Measurements from ENCODE around the gene RAP1A. TPM values are rescaled to one million over a fixed set of nuclear protein-coding genes. Genes with fewer than 3 reads are reported as not detected.

Gene RAP1A
- total and polyA plus RNA-seq, 2 experiments from 2014 or later, result 37.6 to 40.0 TPM

GRCh38 chr1:111611986-111612385, 7.6 kb upstream of the RAP1A start:
- in situ Hi-C loops (cut with MboI), result no loop called here
- Histone ChIP-seq H3K9me2 (ENCODE audit: insufficient read depth) (no peaks in the 10 kb centered on the region), H3K4me2 (ENCODE audit: unreplicated experiment) (no peak overlapping the region), H3K79me2 (ENCODE audit: insufficient read depth) (no peaks in the 10 kb centered on the region), H3F3A (ENCODE audit: insufficient read depth) (no peaks in the 10 kb centered on the region), H3K27ac (no peak overlapping the region), H4K20me1 (ENCODE audit: insufficient read depth) (no peaks in the 10 kb centered on the region), H3K9me3 (ENCODE audit: low read depth) (no peaks in the 10 kb centered on the region), H2AFZ (no peak overlapping the region), H3K27me3 (replicated peaks; ENCODE audit: insufficient read depth) (no peaks in the 10 kb centered on the region), H3K4me3 (no peak overlapping the region), H3K9ac (no peak overlapping the region), H3K36me3 (ENCODE audit: low read depth) (no peaks in the 10 kb centered on the region), H3K4me1 (ENCODE audit: insufficient read depth) (no peaks in the 10 kb centered on the region)
- TF ChIP-seq EZH2 (IDR thresholded peaks at IDR 0.05; ENCODE audit: insufficient read depth, poor library complexity, severe bottlenecking) (no peak), EZH2phosphoT487 (IDR thresholded peaks at IDR 0.05; ENCODE audit: insufficient read depth, low read depth) (no peak)
- no peak for DNase-seq
- WGBS, 2 experiments (ENCODE audit: low coverage in 1 of 2, low lambda C conversion rate in 2 of 2, missing lambda C conversion rate in 2 of 2), result 69 to 74% methylated on average over 2 of the region's 2 CpGs

GRCh38 chr1:111615870-111616715, 3.5 kb upstream of the RAP1A start:
- 86 to 89% methylated on average over 3 of the region's 3 CpGs for WGBS, 2 experiments (ENCODE audit: low coverage in 1 of 2, low lambda C conversion rate in 2 of 2, missing lambda C conversion rate in 2 of 2)
- no peak for TF ChIP-seq EZH2 (IDR thresholded peaks at IDR 0.05; ENCODE audit: insufficient read depth, poor library complexity, severe bottlenecking)
- no peak for TF ChIP-seq EZH2phosphoT487 (IDR thresholded peaks at IDR 0.05; ENCODE audit: insufficient read depth, low read depth)
- H3K9me2 ChIP-seq (ENCODE audit: insufficient read depth), result no peaks in the 10 kb centered on the region
- no peak overlapping the region for H3K9ac ChIP-seq
- H3K27me3 ChIP-seq (replicated peaks; ENCODE audit: insufficient read depth), result no peaks in the 10 kb centered on the region
- peaks cover 2% of the 10 kb centered on the region for H3K4me1 ChIP-seq (ENCODE audit: insufficient read depth)
- no peak overlapping the region for H2AFZ ChIP-seq
- in situ Hi-C loops (cut with MboI), result no loop called here
- DNase-seq, result no peak
- peaks cover 10% of the 10 kb centered on the region for H3K79me2 ChIP-seq (ENCODE audit: insufficient read depth)
- H3K4me2 ChIP-seq (ENCODE audit: unreplicated experiment), result no peak overlapping the region
- no peak overlapping the region for H3K4me3 ChIP-seq
- H3F3A ChIP-seq (ENCODE audit: insufficient read depth), result peaks cover 6% of the 10 kb centered on the region
- no peaks in the 10 kb centered on the region for H4K20me1 ChIP-seq (ENCODE audit: insufficient read depth)
- no peaks in the 10 kb centered on the region for H3K36me3 ChIP-seq (ENCODE audit: low read depth)
- no peaks in the 10 kb centered on the region for H3K9me3 ChIP-seq (ENCODE audit: low read depth)
- H3K27ac ChIP-seq, result no peak overlapping the region

- H3F3A ChIP-seq (ENCODE audit: insufficient read depth), result peaks cover 14% of the 10 kb centered on the region
- no peaks in the 10 kb centered on the region for H3K9me2 ChIP-seq (ENCODE audit: insufficient read depth)
- H3K4me3 ChIP-seq, result no peak overlapping the region
Observed at GRCh38 chr1:111618081-111618480, 1.5 kb upstream of the RAP1A start.

GRCh38 chr1:111618961-111619634, 491 bp upstream of the RAP1A start:
- H3K9ac ChIP-seq, result peak overlapping the region; percentile 81
- in situ Hi-C loops (cut with MboI), result no loop called here

More at GRCh38 chr1:111618081-111618480, 1.5 kb upstream of the RAP1A start:
- Histone ChIP-seq H3K4me2 (ENCODE audit: unreplicated experiment) (no peak overlapping the region), H3K9me3 (ENCODE audit: low read depth) (no peaks in the 10 kb centered on the region), H3K36me3 (ENCODE audit: low read depth) (no peaks in the 10 kb centered on the region), H2AFZ (no peak overlapping the region; the same call in 1 of the 2 replicates), H3K4me1 (ENCODE audit: insufficient read depth) (peaks cover 16% of the 10 kb centered on the region), H3K27me3 (replicated peaks; ENCODE audit: insufficient read depth) (no peaks in the 10 kb centered on the region), H3K79me2 (ENCODE audit: insufficient read depth) (peaks cover 29% of the 10 kb centered on the region), H3K9ac (no peak overlapping the region), H3K27ac (no peak overlapping the region), H4K20me1 (ENCODE audit: insufficient read depth) (peaks cover 6% of the 10 kb centered on the region; the same call in 1 of the 2 replicates)
- WGBS, 2 experiments (ENCODE audit: low coverage in 1 of 2, low lambda C conversion rate in 2 of 2, missing lambda C conversion rate in 2 of 2), result 75 to 83% methylated on average over 2 of the region's 2 CpGs
- no peak for DNase-seq
- in situ Hi-C loops (cut with MboI), result no loop called here
- no peak for TF ChIP-seq EZH2 (IDR thresholded peaks at IDR 0.05; ENCODE audit: insufficient read depth, poor library complexity, severe bottlenecking)
- TF ChIP-seq EZH2phosphoT487 (IDR thresholded peaks at IDR 0.05; ENCODE audit: insufficient read depth, low read depth), result no peak

More at GRCh38 chr1:111618961-111619634, 491 bp upstream of the RAP1A start:
- Histone ChIP-seq H3K4me3 (peak overlapping the region; percentile 76), H3F3A (ENCODE audit: insufficient read depth) (peaks cover 14% of the 10 kb centered on the region), H3K36me3 (ENCODE audit: low read depth) (no peaks in the 10 kb centered on the region), H3K9me2 (ENCODE audit: insufficient read depth) (no peaks in the 10 kb centered on the region), H2AFZ (peak overlapping the region; percentile 99), H3K27ac (no peak overlapping the region), H4K20me1 (ENCODE audit: insufficient read depth) (peaks cover 6% of the 10 kb centered on the region; the same call in 1 of the 2 replicates), H3K4me2 (ENCODE audit: unreplicated experiment) (peak overlapping the region; percentile 86), H3K9me3 (ENCODE audit: low read depth) (no peaks in the 10 kb centered on the region), H3K27me3 (replicated peaks; ENCODE audit: insufficient read depth) (no peaks in the 10 kb centered on the region), H3K79me2 (ENCODE audit: insufficient read depth) (peaks cover 40% of the 10 kb centered on the region), H3K4me1 (ENCODE audit: insufficient read depth) (peaks cover 16% of the 10 kb centered on the region)
- TF ChIP-seq EZH2phosphoT487 (IDR thresholded peaks at IDR 0.05; ENCODE audit: insufficient read depth, low read depth), result no peak
- no peak for TF ChIP-seq EZH2 (IDR thresholded peaks at IDR 0.05; ENCODE audit: insufficient read depth, poor library complexity, severe bottlenecking)
- WGBS, 2 experiments (ENCODE audit: low coverage in 1 of 2, low lambda C conversion rate in 2 of 2, missing lambda C conversion rate in 2 of 2), result 40 to 44% methylated on average over 19 of the region's 19 CpGs
- no peak for DNase-seq

Measured in GM23248 (cell line).